DMS79 (cell line): ENCODE measurements around the gene TBC1D14.

Experiments used
- DNase-seq: peaks from one replicate; lab custom pipeline; 2025; lab: John Stamatoyannopoulos, UW

TBC1D14 gene

DNA sequence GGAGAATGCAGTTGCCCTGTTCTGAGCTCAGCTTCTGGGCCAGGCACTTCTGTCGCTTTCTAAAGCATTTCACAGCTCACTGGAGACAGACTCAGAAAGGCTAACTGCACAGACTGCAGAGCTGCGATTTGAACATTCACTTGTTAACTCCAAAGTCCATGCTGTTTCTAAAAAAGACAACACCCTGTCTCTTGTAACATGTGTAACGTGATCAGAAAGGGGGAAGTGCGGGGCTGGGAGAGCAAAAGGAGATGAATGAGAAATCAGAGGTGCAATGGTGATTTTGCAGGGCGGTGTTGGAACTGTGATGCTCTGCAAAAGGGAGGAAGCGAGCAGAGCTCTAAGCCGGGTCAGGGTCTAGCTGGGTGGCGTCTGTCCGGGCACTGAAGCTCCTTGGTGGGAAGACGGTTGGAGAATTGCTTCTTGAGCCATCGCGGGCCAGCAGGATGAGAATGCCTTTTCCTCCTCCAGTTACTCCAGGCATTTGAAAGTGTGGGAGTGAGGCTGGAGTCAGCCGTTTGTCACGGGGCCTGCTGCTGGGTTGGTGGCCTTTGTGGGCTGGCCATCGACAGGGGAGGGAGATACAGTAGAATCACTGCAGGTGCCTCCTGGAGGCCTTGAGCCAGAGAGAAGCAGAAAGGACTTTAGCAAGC is 20.3 kb downstream of the TBC1D14 start:
- DNase-seq: no peak

DNA sequence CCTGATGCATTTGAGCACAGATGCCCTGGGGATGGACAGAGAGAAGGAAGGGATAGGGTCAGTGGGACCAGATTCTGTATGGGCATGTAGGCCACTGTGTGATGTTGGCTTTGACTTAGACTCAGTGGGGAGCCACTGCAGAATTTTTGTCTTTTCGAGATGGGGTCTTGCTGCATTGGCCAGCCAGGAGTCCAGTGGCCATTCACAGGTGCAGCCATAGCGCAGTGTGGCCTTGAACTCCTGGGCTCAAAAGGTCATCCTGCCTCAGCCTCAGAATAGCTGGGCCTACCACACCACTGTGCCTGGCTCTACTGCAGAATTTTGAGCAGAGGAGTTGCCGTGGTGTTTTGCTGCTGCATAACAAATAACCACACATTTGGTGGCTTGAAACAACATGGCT is 22.8 kb downstream of the TBC1D14 start:
- no peak for DNase-seq

DNA sequence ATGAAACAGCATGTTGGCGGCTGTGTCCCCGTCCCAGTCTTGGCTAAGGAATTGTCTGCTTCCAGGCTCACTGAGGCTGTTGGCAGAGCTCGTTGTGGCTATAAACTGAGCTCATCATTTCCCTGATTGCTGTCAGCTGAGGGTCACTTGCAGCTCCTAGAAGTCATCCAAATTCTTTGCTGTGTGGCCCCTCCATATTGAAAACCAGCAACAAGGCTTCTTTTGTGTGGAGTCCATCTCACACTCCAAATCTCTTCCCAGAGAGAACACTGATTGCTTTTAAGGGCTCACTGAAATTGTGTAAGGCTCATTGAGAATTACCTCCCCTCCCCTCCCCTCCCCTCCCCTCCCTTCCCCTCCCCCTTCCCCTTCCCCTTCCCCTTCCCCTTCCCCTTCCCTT is 23.3 kb downstream of the TBC1D14 start:
- DNase-seq: no peak

DNA sequence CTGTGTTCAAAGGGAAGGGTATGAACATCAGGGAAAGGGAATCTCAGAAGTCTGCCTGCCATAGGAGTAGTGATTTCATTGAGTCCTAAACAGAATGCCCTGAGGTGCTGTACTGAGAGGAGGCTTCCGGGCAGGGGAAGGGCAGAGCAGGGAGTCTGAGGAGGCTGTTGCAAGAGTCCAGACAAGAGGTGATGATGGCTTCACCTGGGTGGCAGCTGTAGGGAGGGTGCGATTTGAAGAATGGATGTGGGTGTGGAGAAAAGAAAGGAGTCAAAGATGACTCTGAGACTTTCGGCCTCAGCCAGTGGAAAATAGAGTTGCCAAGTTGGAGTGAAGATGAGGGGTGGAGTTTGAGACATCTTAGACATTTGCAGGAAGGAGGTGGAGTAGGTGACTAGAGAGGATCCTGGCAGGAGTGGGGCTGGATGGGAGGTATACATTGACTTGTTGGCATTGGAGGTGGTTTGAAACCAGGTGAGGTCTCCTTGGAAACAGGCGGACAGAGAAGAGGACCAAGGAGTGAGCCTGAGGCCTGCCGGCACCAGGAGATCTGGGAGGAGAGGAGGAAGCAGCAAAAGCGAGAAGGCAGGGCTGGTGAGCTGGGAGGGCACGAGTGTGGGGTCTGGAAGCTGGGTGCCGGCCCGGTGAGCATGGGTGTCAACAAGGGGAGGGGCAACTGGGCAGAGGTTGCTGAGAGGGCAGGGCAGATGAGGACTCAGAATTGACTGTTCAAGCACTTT is 24.2 kb downstream of the TBC1D14 start:
- DNase-seq: no peak

DNA sequence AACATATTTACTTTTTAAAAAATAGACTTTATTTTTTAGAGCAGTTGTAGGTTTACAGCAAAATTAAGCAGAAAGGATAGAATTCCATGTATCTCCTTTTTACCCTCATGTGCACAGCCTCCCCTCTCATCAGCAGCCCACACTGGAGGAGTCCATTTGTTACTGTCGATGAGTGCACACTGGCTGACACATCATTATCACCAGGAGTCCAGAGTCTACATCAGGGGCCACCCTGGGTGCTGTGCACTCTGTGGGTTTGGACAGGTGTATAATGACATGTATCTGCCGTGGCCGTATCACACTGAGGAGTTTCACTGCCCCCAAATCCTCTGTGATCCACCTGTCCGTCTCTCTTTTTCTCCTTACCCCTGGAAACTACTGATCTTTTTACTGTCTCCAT is 26.3 kb downstream of the TBC1D14 start:
- DNase-seq: no peak

DNA sequence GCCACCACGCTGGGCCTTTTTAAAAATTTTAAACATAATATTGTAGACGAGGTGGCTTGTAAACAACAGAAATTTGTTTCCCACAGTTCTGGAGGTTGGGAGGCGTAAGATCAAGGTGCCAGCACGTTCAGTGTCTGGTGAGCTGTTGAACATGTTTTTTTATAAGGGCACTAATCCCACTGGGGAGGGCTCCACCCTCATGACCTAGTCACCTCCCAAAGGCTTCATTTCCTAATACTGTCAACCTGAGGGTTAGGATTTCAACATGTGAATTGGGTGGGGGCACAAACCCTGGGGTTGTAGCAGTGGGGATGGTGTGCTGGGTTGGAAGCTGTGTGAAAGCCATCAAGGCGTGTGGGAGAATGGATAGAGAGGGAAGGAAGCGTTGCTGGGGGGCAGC is 27.6 kb downstream of the TBC1D14 start:
- no peak for DNase-seq

DNA sequence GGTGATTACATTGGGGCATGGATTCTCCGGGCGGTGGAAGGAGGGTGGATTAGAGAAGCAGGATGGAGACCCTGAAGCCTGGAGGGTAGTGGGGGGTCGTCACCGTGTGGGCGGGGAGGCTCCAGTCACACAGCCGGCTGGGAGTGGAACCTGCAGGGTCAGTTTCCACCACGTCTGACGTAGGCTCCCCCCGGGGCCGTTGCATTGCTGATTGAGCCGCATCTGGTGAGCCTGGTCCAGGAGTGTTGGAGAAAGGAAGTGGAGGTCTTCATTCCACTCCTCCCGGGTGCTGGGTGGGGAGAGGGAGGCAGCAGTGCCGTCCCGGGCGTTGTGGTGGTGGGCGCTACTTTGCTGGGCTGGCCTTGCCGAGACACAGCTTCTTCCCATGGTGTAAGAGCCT is 28.1 kb downstream of the TBC1D14 start:
- no peak for DNase-seq

DNA sequence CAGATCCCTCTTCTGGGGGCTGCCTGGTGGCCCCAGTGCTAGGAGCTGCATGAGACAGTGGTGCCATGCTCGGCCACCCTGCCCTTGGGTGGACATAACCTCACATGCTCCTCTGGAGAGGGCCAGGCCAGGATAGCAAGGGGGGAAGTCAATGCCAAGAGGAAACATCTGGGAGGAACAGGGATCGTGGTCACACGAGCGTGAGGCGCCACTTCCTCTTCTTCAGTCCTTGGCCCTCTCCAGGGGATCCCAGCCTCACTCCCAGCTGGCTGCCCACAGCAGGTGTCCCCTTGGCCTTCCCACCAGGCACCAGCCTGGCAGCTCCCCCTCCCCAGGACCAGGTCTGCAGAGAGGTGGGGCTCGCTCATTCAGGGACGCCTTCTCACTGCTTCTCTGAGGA is 28.6 kb downstream of the TBC1D14 start:
- DNase-seq: no peak

DNA sequence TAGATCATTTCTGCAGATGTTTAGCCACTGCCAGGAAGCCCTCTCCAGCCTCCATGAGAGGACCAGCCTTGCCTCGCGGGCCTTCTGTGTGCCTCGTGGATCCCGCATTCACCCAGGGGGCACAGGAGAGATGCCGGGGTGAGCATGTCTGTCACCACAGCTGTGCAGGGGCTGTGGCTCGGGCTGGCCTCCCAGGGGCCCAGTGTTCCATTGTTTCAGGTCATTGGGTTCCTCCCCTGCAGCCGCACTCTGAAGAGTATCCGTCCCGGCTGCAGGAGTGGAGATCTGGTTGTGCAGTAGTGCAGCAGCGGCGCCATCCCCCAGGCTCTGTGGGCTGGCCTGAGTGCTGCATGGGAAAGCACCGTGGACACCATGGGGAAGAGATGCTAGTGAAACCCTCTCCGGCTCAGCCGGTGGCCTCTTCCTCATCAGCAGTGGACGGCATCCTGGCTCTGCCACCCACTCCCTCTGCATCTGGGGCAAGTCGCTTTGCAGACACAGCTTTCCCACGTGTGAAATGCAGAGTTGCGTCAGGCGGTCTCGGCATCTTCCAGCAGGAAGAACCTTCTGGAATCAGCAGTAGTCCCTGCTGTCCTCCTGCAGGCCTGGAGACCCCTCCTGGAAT is 29.1 kb downstream of the TBC1D14 start:
- DNase-seq: no peak

DNA sequence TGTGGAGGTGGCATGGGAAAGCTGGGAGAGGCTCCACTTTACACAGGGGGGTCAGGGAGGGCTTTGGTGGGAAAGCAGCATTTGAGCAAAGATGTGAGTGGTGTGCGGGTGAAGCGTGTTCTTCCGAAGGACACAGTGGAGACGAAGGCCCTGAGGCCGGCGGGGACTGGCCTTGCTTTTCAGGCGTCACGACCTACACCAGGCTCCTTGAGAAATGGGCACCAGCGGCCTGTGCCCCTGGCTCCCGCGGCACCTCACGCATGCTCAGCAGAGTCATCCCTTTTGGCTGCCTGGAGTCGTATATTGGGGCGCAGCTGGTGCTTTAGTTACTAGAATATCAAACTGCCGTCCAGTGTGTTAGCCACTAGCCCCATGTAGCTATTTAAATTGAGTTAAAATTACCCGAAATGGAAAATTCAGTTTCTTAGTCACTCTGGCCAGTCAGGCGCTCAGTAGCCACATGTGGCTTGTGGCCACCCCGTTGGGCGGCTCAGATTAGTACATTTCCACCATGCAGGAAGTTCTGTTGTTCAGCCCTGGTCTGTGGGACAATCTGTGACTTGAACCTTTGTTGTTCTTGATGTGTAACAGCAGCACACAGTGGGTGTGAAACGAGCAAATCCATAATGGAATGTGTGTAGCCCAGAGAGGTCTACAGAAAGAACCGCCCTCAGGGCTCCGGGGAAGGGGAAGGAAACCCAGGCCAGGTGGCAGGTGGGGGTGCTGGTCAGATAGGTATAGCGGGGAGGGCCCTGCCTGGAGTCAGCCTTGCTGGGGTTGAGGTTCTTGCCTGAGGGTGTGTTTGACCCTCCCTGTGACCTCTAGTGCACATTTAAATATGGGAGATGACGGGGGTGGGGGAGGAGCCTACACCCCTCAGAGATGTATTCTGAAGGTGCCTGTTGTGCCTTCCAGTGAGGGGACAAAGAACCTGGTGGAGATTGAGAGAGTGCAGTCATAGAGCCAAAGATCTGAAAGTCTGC is 30.4 kb downstream of the TBC1D14 start:
- no peak for DNase-seq

DNA sequence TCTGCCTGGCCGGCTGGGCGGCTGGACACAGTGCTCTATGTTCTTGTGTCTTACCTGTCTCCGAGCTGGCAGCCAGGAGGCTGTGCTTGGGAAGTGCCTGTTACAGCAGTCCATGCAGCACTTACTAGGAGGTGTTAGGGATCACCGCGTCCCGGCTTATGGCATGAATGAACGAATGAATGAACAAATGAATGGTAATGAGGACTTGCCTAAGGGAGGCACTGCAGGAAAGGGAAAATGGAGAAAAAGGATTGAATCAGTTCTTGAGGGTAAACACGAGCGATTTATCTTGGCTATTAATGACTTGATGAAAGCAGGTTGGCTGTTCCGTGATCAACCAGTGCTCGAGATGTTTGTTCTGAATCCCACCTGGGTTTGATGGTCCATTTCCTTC is 31.1 kb downstream of the TBC1D14 start:
- no peak for DNase-seq

DNA sequence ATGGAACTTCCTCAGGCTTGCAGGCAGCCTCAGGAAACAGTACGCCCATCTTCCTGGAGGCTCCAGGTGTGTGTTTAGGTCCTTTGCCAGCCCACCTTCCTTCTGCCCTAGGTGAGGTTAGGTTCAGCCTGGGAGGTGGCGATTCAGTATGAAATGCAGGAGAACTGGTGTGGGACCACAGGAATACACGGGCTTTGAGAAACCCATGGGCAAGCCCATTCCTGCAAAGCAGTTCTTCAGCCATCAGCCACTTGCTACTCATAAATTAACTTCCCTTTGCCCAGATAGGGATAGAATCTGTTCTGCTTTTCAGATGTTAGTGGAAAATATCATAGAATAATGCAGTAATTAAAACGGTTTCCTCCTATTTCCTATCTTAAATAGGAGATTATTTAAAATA is 32.2 kb downstream of the TBC1D14 start:
- DNase-seq: no peak

DNA sequence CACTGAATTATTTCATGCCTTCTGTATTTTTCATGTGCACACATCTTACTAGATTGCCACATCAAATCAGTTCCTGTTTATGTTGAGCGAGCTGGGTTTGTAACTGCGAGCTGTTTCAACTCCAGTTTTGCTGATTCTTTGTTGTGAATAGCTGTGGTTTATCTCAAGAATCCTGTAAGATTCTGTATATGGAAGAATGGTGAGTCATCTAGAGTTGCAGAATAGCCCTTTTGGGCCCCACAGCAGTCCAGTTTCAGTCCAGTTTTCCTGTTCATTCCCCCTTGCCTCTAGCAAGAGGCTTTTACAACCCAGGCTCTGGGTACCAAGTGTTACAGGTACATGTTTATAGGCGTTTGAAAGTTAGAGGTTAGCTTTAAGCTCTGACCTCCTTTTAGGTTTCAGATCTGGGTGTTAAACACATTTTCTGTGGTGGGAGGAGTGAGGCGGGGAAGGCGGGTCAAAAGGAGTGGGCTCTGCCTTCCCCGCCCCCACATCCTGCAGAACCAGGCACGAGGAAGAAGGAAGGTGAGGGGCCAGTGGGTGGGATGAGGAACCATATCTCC is 32.7 kb downstream of the TBC1D14 start:
- DNase-seq: no peak

DNA sequence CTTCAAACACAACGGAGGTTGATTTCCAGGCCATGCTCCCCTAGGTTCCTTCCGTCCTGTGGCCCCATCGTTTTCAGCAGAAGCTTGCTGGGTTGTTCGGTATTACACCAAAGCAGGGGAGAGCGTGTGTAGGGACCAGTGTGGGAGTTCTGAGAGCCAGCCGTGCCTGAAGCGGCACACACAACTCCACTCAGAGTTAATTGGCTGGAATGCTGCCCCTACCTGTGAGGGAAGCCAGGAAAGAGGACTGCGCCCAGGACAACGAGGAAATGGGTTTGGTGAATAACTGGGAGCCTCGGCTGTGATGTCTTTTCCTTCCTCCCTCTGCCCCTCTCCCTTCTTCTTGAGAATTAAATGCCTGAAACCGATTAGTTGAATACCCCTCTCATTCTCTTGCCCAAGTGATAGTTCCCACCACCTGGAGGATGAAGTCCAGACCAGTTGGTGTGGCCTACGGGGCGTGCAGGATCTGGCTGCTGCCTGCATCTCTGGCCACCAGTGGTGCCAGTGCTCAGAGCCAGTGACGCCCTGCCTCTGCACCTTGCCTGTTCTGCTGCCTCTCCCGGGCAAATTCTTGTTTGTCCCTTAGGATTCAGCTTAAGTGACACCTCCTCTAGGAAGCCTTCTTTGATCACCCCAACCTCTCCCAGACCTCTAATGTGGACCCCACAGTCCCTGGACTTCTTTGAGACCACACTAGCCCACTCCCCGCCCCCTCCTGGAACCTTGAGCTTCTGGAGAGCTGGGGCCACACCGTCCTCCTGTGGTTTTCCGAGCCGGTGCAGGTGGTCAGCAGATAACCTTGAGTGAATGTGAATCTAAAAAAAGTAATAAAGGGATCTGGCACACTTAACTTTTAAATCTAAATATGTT is 33.6 kb downstream of the TBC1D14 start:
- no peak for DNase-seq

DNA sequence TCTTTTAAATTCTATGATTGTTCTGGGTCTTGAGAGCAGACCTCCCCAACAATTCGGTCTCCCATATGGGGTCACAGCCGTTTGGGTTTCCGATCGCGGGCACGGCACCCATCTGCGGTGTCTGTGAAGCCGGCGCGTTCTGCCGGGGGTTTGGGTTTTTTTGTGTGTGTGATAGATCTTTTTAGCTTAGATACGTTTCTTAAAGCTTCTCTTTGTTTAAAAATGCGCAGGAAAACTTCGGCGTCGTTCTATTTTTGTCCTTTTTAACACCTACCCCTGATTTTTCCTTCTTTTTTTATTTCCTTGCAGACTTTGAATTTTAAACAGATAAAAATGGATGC is 34.2 kb downstream of the TBC1D14 start:
- no peak for DNase-seq

DNA sequence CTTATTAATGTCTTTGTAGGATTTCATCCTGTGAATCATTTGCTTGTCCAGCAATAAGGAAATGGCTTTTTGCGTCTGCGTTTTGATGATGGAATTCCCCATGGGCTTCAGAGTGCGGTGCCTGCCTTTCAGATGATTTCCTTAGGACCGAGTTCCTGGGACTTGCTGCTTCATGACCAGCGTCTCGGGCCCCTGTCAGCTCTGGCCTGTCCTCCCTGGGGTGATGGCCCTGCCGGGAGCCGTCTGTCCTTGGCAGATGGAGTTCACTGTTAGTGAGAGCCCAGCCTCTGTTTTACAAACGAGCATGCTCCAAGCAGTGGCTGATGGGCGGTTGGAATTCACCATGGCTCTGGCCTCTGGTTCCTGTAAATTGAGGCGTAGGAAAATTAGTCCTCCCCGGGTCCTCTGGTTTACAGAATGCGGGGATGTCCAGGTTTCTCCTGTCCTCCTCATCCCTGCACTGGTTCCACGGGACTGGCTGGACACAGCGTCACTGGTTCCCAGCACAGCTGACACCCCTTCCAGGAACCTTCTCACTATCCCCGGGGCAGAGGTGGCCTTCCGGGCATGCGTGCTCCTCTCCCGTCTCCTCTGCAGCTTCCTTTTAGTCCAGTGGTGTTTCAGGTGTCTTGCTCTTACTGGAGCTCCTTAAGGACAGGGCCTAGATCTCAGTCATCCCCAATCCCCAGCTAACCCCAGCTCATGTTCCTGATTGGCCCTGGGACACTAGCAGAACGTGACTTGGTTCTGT is 34.9 kb downstream of the TBC1D14 start:
- no peak for DNase-seq

DNA sequence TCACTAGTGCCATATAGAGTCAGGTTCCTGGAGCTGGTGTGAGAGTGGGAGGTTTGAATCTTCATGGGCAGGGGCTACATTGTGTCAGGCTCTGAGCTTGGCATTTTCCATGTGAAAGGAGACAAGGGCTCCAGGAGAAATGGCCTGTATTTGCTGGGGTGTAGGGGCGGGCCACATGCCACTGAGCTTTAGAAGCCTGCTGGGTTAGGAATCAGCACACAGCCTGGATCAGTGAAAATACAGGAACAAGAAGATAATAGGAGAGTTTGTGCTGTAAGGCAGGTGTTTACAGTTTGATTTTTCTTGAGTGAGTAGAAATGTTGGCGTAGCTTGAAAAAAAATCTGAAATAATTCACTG is 35.4 kb downstream of the TBC1D14 start:
- no peak for DNase-seq

DNA sequence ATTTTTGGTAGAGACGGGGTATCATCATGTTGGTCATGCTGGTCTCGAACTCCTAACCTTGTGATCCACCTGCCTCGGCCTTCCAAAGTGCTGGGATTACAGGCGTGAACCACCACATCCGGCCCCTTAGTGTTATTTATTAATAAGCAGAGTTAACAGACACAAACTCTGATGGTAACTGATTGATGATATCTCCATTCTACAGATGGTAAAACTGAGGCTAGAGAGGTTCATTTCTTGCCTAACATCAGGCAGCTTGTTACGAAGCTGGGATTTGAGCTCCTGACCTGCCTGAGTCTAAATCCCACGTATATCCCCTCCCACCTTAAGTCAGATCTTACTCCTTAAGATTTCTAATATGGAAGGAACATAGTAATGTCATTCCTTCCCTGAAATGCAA is 36.9 kb downstream of the TBC1D14 start:
- DNase-seq: no peak

DNA sequence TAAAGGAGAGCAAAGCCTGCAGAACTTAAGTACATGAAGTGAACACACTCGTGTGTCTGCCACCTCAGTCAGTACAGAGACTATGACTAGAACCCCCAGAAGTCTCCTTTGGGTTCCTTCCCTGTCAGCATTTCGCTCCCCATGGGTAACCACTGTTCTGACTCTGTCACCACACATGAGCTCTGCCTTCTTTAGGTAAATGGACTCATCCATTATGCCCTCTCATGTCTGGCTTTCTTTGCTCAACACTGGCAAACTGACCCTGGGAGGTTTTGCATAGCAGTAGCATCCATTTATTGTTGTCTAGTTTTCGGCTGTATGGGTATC is 38.5 kb downstream of the TBC1D14 start:
- no peak for DNase-seq

DNA sequence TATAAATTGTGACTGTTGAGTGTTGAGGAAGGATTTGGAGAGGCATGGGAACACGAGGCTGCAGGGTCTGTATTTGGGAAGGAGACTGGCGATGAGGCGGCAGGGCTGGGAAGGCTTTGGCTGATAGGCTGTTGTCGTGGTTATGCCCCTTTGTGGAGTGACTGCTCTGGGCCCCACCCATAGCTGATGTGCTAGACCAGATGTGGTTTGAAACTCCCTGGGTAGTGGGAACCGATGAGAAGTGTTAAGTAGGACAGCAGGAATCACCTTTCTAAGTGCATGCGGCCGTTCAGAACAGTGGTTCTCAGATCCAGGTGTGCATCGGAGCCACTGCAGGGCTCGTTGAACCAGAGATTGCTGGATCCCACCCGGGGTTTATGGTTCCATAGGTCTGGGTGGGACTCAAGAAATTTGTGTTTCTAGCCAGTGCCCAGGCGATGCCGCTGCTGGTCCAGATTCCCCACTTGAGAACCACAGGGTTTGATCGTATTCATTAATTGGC is 42.3 kb downstream of the TBC1D14 start:
- no peak for DNase-seq
